HepG2 (cell line): Measurements from ENCODE around the gene MTA1. TPM values are rescaled to one million over a fixed set of nuclear protein-coding genes. Genes with fewer than 3 reads are reported as not detected.

ENCODE experiments used
- ARID2 ChIP-seq: sonication (generic); formaldehyde crosslinking; IDR thresholded peaks from 2 replicates; pipeline ENCODE4 v1.8.1; 2022; ENCODE audit warnings: mild to moderate bottlenecking, missing genetic modification reagents, borderline replicate concordance
- CREB1 ChIP-seq, 2 experiments: fragments of 450-650 bp in 1 of 2; IDR thresholded peaks; 2 replicates each; pipeline ENCODE4 v1.6.1; 2016 to 2017; ENCODE audit warnings: control low read depth in 1 of 2, mild to moderate bottlenecking in 1 of 2, missing compliant biosample characterization in 1 of 2, missing genetic modification characterization in 1 of 2
- HDAC6 ChIP-seq: fragments of 200-600 bp; sonication (generic); IDR thresholded peaks from 2 replicates; pipeline ENCODE4 v1.7.0; 2017; ENCODE audit warnings: mild to moderate bottlenecking, antibody characterized with exemption, low read length, low read depth
- NCOA2 ChIP-seq: sonication (generic); formaldehyde crosslinking; IDR thresholded peaks from 2 replicates; pipeline ENCODE4 v1.8.0; 2022; ENCODE audit warnings: inconsistent platforms
- PBX3 ChIP-seq: sonication (generic); formaldehyde crosslinking; IDR thresholded peaks from 2 replicates; pipeline ENCODE4 v1.8.1; 2023; ENCODE audit warnings: missing genetic modification reagents, inconsistent platforms, borderline replicate concordance
- PCBP1 ChIP-seq: fragments of 200-400 bp; formaldehyde crosslinking; IDR thresholded peaks from 2 replicates; pipeline ENCODE4 v1.6.1; 2017; ENCODE audit warnings: mild to moderate bottlenecking, low read depth, low read length, borderline replicate concordance
- REPIN1 ChIP-seq: sonication (generic); formaldehyde crosslinking; IDR thresholded peaks from 2 replicates; pipeline ENCODE4 v1.8.0; 2022; ENCODE audit warnings: missing genetic modification reagents, low read depth, mild to moderate bottlenecking, borderline replicate concordance
- RFX1 ChIP-seq: fragments of 450-650 bp; IDR thresholded peaks from 2 replicates; pipeline ENCODE4 v1.6.1; 2017
- ZBTB34 ChIP-seq: sonication (generic); formaldehyde crosslinking; IDR thresholded peaks from 2 replicates; pipeline ENCODE4 v1.8.0; 2022; ENCODE audit warnings: mild to moderate bottlenecking, missing genetic modification reagents
- ZFAT ChIP-seq: sonication (generic); formaldehyde crosslinking; conservative IDR thresholded peaks from 2 replicates; pipeline ENCODE4 v1.8.1; 2023; ENCODE audit warnings: missing genetic modification reagents, inconsistent platforms
- ZMAT3 ChIP-seq: sonication (generic); formaldehyde crosslinking; conservative IDR thresholded peaks from 2 replicates; pipeline ENCODE4 v1.7.0; 2021; ENCODE audit warnings: missing genetic modification reagents
- ZNF230 ChIP-seq: sonication (generic); formaldehyde crosslinking; IDR thresholded peaks from 2 replicates; pipeline ENCODE4 v1.4.0; 2020; ENCODE audit warnings: mild to moderate bottlenecking, missing genetic modification reagents
- ZNF232 ChIP-seq: sonication (generic); formaldehyde crosslinking; IDR thresholded peaks from 2 replicates; pipeline ENCODE4 v1.4.0; 2020; ENCODE audit warnings: missing genetic modification reagents, borderline replicate concordance
- ZNF546 ChIP-seq: sonication (generic); formaldehyde crosslinking; conservative IDR thresholded peaks from 2 replicates; pipeline ENCODE4 v1.8.1; 2023; ENCODE audit warnings: mild to moderate bottlenecking, missing genetic modification reagents
- ZNF564 ChIP-seq: sonication (generic); formaldehyde crosslinking; IDR thresholded peaks from 2 replicates; pipeline ENCODE4 v1.8.1; 2023; ENCODE audit warnings: mild to moderate bottlenecking, missing genetic modification reagents
- ZNF652 ChIP-seq: IDR thresholded peaks from 2 replicates; pipeline ENCODE4 v1.6.1; 2016; ENCODE audit warnings: low read depth, borderline replicate concordance
- polyA plus RNA-seq, 8 experiments: library from polyadenylated mRNA; depleted of rRNA in 3 of 8; stranded (reverse) in 7 of 8; unstranded in 1 of 8; fragments of >200 nt; fragmentation: Illumina TruSeq in 4 of 8; extraction: Trizol in 4 of 8; gene quantifications; 2 replicates each; pipeline versions ENCODE4 v1.2.1 to v1.2.3, GENCODE V29; 2011 to 2016; ENCODE audit warnings: low read depth in 4 of 8, missing spikeins in 1 of 8, mixed read lengths in 1 of 8; ENCODE audit not compliant: insufficient read depth in 1 of 8
- total RNA-seq, 5 experiments: library from RNA; depleted of rRNA; stranded (reverse); fragments of >200 nt; fragmentation: Illumina TruSeq; extraction: Trizol; gene quantifications; 2 replicates each; pipeline ENCODE4 v1.2.3, GENCODE V29; 2016; ENCODE audit warnings: low read depth in 1 of 5
- TF ChIP-seq, protein P1 (sequence below): sonication (generic); formaldehyde crosslinking; conservative IDR thresholded peaks from 2 replicates; pipeline ENCODE4 v1.5.0; 2020; ENCODE audit warnings: missing genetic modification reagents

MTA1 gene
- total and polyA plus RNA-seq, 2 of the 13 experiments (the other 11 are each of a cell fraction or from before 2014, with no cell fraction given) = 35.2 to 85.8 TPM

- no peak for TF ChIP-seq ZNF652
- TF ChIP-seq ZNF546 (CRISPR knock-in tag) = 0 out of 2 replicates have a peak, but pooled peaks have one; percentile 8
- TF ChIP-seq REPIN1 (CRISPR knock-in tag) = no peak
- TF ChIP-seq ZNF230 = no peak
- TF ChIP-seq CREB1 (IDR thresholded peaks at IDR 0.05) = no peak
- TF ChIP-seq CREB1 (CRISPR knock-in tag; IDR thresholded peaks at IDR 0.05) = no peak
- no peak for TF ChIP-seq ZNF232 (CRISPR knock-in tag)
- no peak for TF ChIP-seq NCOA2
- TF ChIP-seq HDAC6 = no peak
- 0 out of 2 replicates have a peak, but pooled peaks have one; percentile 16 for TF ChIP-seq PCBP1
- TF ChIP-seq ZFAT (CRISPR knock-in tag) = no peak
- peak; percentile 24; the same call in 1 of the 2 replicates for TF ChIP-seq ZBTB34
- TF ChIP-seq PBX3 (CRISPR knock-in tag) = no peak
- no peak for TF ChIP-seq ARID2 (CRISPR knock-in tag)
- no peak for TF ChIP-seq ZNF564 (CRISPR knock-in tag)
- TF ChIP-seq, protein P1, sequence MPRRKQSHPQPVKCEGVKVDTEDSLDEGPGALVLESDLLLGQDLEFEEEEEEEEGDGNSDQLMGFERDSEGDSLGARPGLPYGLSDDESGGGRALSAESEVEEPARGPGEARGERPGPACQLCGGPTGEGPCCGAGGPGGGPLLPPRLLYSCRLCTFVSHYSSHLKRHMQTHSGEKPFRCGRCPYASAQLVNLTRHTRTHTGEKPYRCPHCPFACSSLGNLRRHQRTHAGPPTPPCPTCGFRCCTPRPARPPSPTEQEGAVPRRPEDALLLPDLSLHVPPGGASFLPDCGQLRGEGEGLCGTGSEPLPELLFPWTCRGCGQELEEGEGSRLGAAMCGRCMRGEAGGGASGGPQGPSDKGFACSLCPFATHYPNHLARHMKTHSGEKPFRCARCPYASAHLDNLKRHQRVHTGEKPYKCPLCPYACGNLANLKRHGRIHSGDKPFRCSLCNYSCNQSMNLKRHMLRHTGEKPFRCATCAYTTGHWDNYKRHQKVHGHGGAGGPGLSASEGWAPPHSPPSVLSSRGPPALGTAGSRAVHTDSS (CRISPR knock-in tag) = no peak
- TF ChIP-seq ZMAT3 = 0 out of 2 replicates have a peak, but pooled peaks have one; percentile 8
- TF ChIP-seq RFX1 = no peak
Measured at GRCh38 chr14:105498430-105499255, 79.0 kb downstream of the MTA1 start (continued).
